Stimulated activated naive B cell treated with anti-CD40 and anti-IgM and Interleukin-4, amounts not matched to agents 10 μg/mL and 1 μg/mL and 100 μg/mL, for 72 hours (primary cell): ENCODE results near the gene ABCA12.
A peak's percentile ranks its signal among the peaks of the same experiment; 100 is the strongest.
"Not testable (repeated sequence)": the region's sequence is repeated elsewhere in the genome, so short reads cannot be mapped to it uniquely, and the experiment has no call there.

Source experiments
- ATAC-seq, 2 donors: fragments of 150-1000 bp; cut with Tn5 transposase; replicated peaks; 2 replicates each; pipeline ENCODE4 v1.10.0; 2021; ENCODE audit warnings: moderate library complexity in 1 of 2
- DNase-seq: peaks from one replicate; pipeline ENCODE4 v3.0.0; 2021
- H3K27ac Mint-ChIP-seq: one replicate; pipeline ENCODE4 v1.8.0; 2022; ENCODE audit warnings: mild to moderate bottlenecking, mixed read lengths
- H3K27me3 Mint-ChIP-seq, 2 donors: one replicate each; pipeline ENCODE4 v1.8.0; 2022; ENCODE audit warnings: mixed read lengths in 2 of 2
- H3K36me3 Mint-ChIP-seq, 2 donors: one replicate each; pipeline ENCODE4 v1.8.0; 2022; ENCODE audit warnings: mixed read lengths in 2 of 2, mild to moderate bottlenecking in 1 of 2
- H3K4me1 Mint-ChIP-seq, 2 donors: one replicate each; pipeline ENCODE4 v1.8.0; 2022; ENCODE audit warnings: mixed read lengths in 2 of 2, mild to moderate bottlenecking in 1 of 2
- H3K4me3 Mint-ChIP-seq, 2 donors: one replicate each; pipeline ENCODE4 v1.8.0; 2022; ENCODE audit warnings: mild to moderate bottlenecking in 2 of 2, mixed read lengths in 2 of 2, moderate library complexity in 1 of 2
- H3K9me3 Mint-ChIP-seq, 2 donors: one replicate each; pipeline ENCODE4 v1.8.0; 2022; ENCODE audit warnings: mixed read lengths in 2 of 2, mild to moderate bottlenecking in 1 of 2

The ABCA12 gene

GRCh38 chr2:215138479-215138878, at the start of gene ABCA12:
Gene ABCA12 (minus strand): TSS chr2:215138626. CDS start chr2:215138208, 418 bp downstream.
- no peaks in the 10 kb centered on the region for H3K4me1 Mint-ChIP-seq

DNA sequence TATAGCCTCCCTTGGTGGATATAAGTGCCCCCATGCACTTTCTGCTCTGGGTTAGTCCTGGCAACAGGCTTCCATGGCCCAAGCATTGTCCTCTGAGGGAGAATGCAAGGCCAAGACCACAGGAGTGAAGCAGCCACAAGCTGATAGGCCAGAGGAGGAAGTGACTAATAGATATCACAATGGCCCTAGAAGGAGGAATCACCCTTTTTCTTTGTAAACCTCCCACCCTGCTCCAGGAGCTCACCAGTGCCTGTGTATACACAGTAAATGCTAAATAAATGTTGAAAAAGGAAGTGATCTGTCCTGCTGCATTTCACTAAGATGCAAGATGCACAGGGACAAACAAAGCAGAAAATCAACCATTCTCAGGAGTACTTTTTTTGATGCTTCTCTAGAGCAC, 49.7 kb upstream of the ABCA12 start:
- Mint-ChIP-seq H3K36me3 (no peaks in the 10 kb centered on the region), H3K4me3 (no peak overlapping the region), H3K9me3 (no peaks in the 10 kb centered on the region), H3K27me3 (no peaks in the 10 kb centered on the region), H3K27ac (no peak overlapping the region), H3K4me1 (no peaks in the 10 kb centered on the region)
- DNase-seq, result no peak
- ATAC-seq, result no peak

More at GRCh38 chr2:215138479-215138878, at the start of gene ABCA12:
- DNase-seq (no peak), ATAC-seq (no peak)
- Mint-ChIP-seq H3K27me3 (peaks cover 6 to 10% of the 10 kb centered on the region in 2 donors), H3K27ac (no peak within 1 kb of the TSS), H3K36me3 (no peaks in the 10 kb centered on the region), H3K9me3 (no peaks in the 10 kb centered on the region), H3K4me3 (no peak within 1 kb of the TSS)

DNA sequence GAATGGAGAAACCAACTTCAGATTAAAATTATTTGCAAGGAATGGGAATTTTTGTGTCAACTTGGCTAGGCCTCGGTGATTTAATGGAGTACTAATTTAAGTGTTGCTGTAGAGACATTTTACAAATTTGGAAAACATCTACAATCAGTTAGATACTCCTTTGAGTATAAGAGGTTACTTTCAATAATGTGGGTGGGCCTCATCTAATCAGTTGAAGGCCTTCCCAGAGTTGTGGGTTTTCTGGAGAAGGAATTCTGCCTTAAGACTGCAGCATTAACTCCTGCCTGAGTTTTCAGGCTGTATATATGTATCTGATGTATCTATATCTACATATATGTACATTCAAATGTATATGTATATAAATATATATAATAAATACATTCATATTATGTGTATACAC, 47.6 kb upstream of the ABCA12 start:
- H3K4me1 Mint-ChIP-seq, result no peaks in the 10 kb centered on the region
- DNase-seq, result no peak
- no peaks in the 10 kb centered on the region for H3K36me3 Mint-ChIP-seq
- no peak overlapping the region for H3K27ac Mint-ChIP-seq
- H3K27me3 Mint-ChIP-seq, result peaks cover 5 to 12% of the 10 kb centered on the region in 2 donors
- ATAC-seq, result no peak
- H3K4me3 Mint-ChIP-seq, result no peak overlapping the region
- H3K9me3 Mint-ChIP-seq, result peaks cover 0 to 8% of the 10 kb centered on the region in 2 donors

DNA sequence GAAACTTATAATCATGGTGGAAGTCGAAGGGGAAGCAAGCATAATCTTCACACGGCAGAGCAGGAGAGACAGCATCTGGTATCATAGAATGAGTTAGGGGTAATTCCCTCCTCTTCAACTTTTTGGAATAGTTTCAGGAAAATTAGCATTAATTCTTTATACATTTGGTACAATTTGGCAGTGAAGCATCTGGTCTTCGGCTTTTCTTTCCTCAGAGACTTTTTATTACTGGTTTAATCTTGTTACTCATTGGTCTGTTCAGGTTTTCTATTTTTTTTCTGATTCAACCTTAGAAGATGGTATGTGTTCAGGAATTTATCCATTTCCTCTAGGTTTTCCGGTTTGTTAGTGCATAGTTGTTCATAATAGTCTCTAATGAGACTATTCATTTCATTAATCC, 39.7 kb upstream of the ABCA12 start:
- Mint-ChIP-seq H3K4me1 (no peaks in the 10 kb centered on the region), H3K27ac (no peak overlapping the region), H3K36me3 (no peaks in the 10 kb centered on the region), H3K4me3 (no peak overlapping the region), H3K27me3 (peaks cover 5 to 12% of the 10 kb centered on the region in 2 donors), H3K9me3 (peaks cover 0 to 16% of the 10 kb centered on the region in 2 donors)
- ATAC-seq (no peak), DNase-seq (no peak)

- no peak overlapping the region for H3K27ac Mint-ChIP-seq
- H3K9me3 Mint-ChIP-seq, result peaks cover 3% of the 10 kb centered on the region in 2 donors
- DNase-seq, result no peak
- H3K4me1 Mint-ChIP-seq, result no peaks in the 10 kb centered on the region
- ATAC-seq, result no peak
- H3K27me3 Mint-ChIP-seq, result no peaks in the 10 kb centered on the region
- H3K4me3 Mint-ChIP-seq, result no peak overlapping the region
- no peaks in the 10 kb centered on the region for H3K36me3 Mint-ChIP-seq
Measured at GRCh38 chr2:215171796-215172195, 33.4 kb upstream of the ABCA12 start.

DNA sequence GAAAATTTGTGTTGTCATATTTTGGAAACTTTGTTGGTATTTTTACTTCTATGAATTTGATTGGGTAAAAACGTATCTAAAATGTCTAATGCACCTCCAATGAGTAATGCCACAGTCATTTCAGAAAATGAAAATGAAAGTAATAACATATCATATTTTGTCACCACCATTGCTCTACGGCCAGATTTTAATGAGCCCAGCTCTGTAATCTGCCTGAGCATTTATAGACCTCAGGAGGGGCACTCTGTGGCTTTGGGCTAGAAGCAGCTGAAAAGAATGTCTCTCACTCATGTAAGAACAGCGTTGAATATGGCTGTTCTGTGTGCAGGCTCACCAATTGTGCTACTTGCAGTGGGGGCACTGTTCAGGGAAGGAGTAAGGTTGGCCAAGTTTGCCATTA, 32.7 kb upstream of the ABCA12 start:
- DNase-seq, result no peak
- H3K27ac Mint-ChIP-seq, result no peak overlapping the region
- H3K4me3 Mint-ChIP-seq, result no peak overlapping the region
- peaks cover 3 to 4% of the 10 kb centered on the region in 2 donors for H3K9me3 Mint-ChIP-seq
- no peaks in the 10 kb centered on the region for H3K36me3 Mint-ChIP-seq
- H3K4me1 Mint-ChIP-seq, result no peaks in the 10 kb centered on the region
- H3K27me3 Mint-ChIP-seq, result no peaks in the 10 kb centered on the region
- peak; percentile 27 for ATAC-seq

DNA sequence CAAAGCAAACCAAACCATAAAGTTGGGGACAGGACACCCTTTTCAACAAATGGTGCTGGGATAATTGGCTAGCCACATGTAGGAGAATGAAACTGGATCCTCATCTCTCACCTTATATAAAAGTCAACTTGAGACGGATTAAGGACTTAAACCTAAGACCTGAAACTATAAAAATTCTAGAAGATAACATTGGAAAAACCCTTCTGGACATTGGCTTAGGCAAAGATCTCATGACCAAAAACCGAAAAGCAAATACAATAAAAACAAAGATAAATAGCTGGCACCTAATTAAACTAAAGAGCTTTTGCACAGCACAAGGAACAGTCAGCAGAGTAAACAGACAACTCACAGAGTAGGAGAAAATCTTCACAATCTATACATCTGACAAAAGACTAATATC, 28.1 kb upstream of the ABCA12 start:
- H3K36me3 Mint-ChIP-seq, H3K27ac Mint-ChIP-seq, H3K27me3 Mint-ChIP-seq, H3K4me1 Mint-ChIP-seq, H3K4me3 Mint-ChIP-seq, DNase-seq, ATAC-seq: not testable (repeated sequence)
- H3K9me3 Mint-ChIP-seq, result peaks cover 8 to 14% of the 10 kb centered on the region in 2 donors

- H3K36me3 Mint-ChIP-seq, H3K4me1 Mint-ChIP-seq, H3K27me3 Mint-ChIP-seq, H3K4me3 Mint-ChIP-seq, DNase-seq, H3K27ac Mint-ChIP-seq, ATAC-seq: not testable (repeated sequence)
- H3K9me3 Mint-ChIP-seq, result peaks cover 8 to 14% of the 10 kb centered on the region in 2 donors
Measured at GRCh38 chr2:215163319-215163718, 24.9 kb upstream of the ABCA12 start.

GRCh38 chr2:215161301-215161829, 22.9 kb upstream of the ABCA12 start:
- H3K36me3 Mint-ChIP-seq, result no peaks in the 10 kb centered on the region
- H3K27ac Mint-ChIP-seq, result no peak overlapping the region
- DNase-seq (no peak), ATAC-seq (no peak)
- H3K4me1 Mint-ChIP-seq, result no peaks in the 10 kb centered on the region
- H3K9me3 Mint-ChIP-seq, result peaks cover 6 to 14% of the 10 kb centered on the region in 2 donors
- H3K27me3 Mint-ChIP-seq, result no peaks in the 10 kb centered on the region
- no peak overlapping the region for H3K4me3 Mint-ChIP-seq

- Mint-ChIP-seq H3K27ac (no peak overlapping the region), H3K27me3 (no peaks in the 10 kb centered on the region)
Measured at GRCh38 chr2:215160081-215160480, 21.7 kb upstream of the ABCA12 start.

GRCh38 chr2:215156453-215156852, 18.0 kb upstream of the ABCA12 start:
- Mint-ChIP-seq H3K27ac (no peak overlapping the region), H3K9me3 (peaks cover 1 to 2% of the 10 kb centered on the region in 2 donors), H3K27me3 (no peaks in the 10 kb centered on the region), H3K36me3 (no peaks in the 10 kb centered on the region), H3K4me3 (no peak overlapping the region), H3K4me1 (no peaks in the 10 kb centered on the region)
- DNase-seq (no peak), ATAC-seq (no peak)

More at GRCh38 chr2:215160081-215160480, 21.7 kb upstream of the ABCA12 start:
- peaks cover 5 to 11% of the 10 kb centered on the region in 2 donors for H3K9me3 Mint-ChIP-seq
- ATAC-seq (no peak), DNase-seq (no peak)
- no peak overlapping the region for H3K4me3 Mint-ChIP-seq
- no peaks in the 10 kb centered on the region for H3K36me3 Mint-ChIP-seq
- H3K4me1 Mint-ChIP-seq, result no peaks in the 10 kb centered on the region

GRCh38 chr2:215149894-215150293, 11.5 kb upstream of the ABCA12 start:
- DNase-seq, result no peak
- Mint-ChIP-seq H3K27ac (no peak overlapping the region), H3K27me3 (no peaks in the 10 kb centered on the region), H3K9me3 (peaks cover 3 to 12% of the 10 kb centered on the region in 2 donors), H3K4me3 (no peak overlapping the region), H3K36me3 (no peaks in the 10 kb centered on the region), H3K4me1 (no peaks in the 10 kb centered on the region)
- no peak for ATAC-seq

DNA sequence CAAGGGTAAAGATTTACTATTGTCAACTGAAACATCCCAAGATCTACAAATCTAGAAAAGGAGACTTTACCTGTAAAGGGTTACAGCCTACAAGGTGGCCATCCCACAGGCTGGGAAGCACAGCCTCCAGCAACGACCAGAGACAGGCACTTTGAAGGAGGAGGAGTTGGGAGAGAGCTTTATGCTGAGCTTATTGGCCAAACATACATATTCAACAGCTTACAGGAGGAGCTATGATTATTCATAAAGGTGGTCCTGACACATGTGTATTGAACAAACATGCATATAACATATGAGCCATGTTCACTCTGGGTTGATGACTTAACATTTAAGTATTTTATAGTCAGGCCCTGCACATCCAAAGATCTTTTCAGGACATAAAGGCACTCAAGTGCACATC, 11.1 kb upstream of the ABCA12 start:
- no peak for ATAC-seq

GRCh38 chr2:215149060-215149459, 10.6 kb upstream of the ABCA12 start:
- peaks cover 5 to 13% of the 10 kb centered on the region in 2 donors for H3K9me3 Mint-ChIP-seq
- no peaks in the 10 kb centered on the region for H3K4me1 Mint-ChIP-seq
- H3K27me3 Mint-ChIP-seq, result no peaks in the 10 kb centered on the region

More for the DNA sequence above, 11.1 kb upstream of the ABCA12 start:
- no peaks in the 10 kb centered on the region for H3K4me1 Mint-ChIP-seq
- no peak overlapping the region for H3K4me3 Mint-ChIP-seq
- H3K36me3 Mint-ChIP-seq, result no peaks in the 10 kb centered on the region
- H3K9me3 Mint-ChIP-seq, result peaks cover 3 to 13% of the 10 kb centered on the region in 2 donors
- H3K27me3 Mint-ChIP-seq, result no peaks in the 10 kb centered on the region
- DNase-seq, result no peak
- H3K27ac Mint-ChIP-seq, result no peak overlapping the region

GRCh38 chr2:215145611-215146010, 7.2 kb upstream of the ABCA12 start:
- DNase-seq (no peak), ATAC-seq (no peak)
- no peak overlapping the region for H3K4me3 Mint-ChIP-seq
- H3K9me3 Mint-ChIP-seq, result peaks cover 4 to 9% of the 10 kb centered on the region in 2 donors
- no peak overlapping the region for H3K27ac Mint-ChIP-seq
- no peaks in the 10 kb centered on the region for H3K36me3 Mint-ChIP-seq
- H3K4me1 Mint-ChIP-seq, result no peaks in the 10 kb centered on the region
- H3K27me3 Mint-ChIP-seq, result peaks cover 1 to 4% of the 10 kb centered on the region in 2 donors

More at GRCh38 chr2:215149060-215149459, 10.6 kb upstream of the ABCA12 start:
- Mint-ChIP-seq H3K36me3 (no peaks in the 10 kb centered on the region), H3K4me3 (no peak overlapping the region), H3K27ac (no peak overlapping the region)
- no peak for DNase-seq
- ATAC-seq, result no peak
